Measurements from ENCODE around the gene B3GNT7.

B3GNT7 gene

GRCh38 chr2:231356466-231356844 lies 39.1 kb upstream of the B3GNT7 start:
- H3K4me3 ChIP-seq (ENCODE audit: severe bottlenecking) = no peak overlapping the region
- no peaks in the 10 kb centered on the region for H3K4me1 ChIP-seq (ENCODE audit: insufficient read depth, poor library complexity, severe bottlenecking)
- no peaks in the 10 kb centered on the region for H3K9me3 ChIP-seq (ENCODE audit: severe bottlenecking)
- DNase-seq (ENCODE audit: low spot score) = peak; percentile 19
- H3K27me3 ChIP-seq (ENCODE audit: insufficient read depth, poor library complexity, severe bottlenecking) = no peaks in the 10 kb centered on the region
- no peak for TF ChIP-seq CTCF (IDR thresholded peaks at IDR 0.05; ENCODE audit: poor library complexity, severe bottlenecking)
- H3K27ac ChIP-seq (ENCODE audit: poor library complexity, severe bottlenecking) = no peak overlapping the region
- no peaks in the 10 kb centered on the region for H3K36me3 ChIP-seq (ENCODE audit: low read depth)
- no peak for ATAC-seq (ENCODE audit: low read depth)

- ATAC-seq (ENCODE audit: low read depth) (no peak), DNase-seq (ENCODE audit: low spot score) (peak; percentile 51)
- no peak for TF ChIP-seq CTCF (IDR thresholded peaks at IDR 0.05; ENCODE audit: poor library complexity, severe bottlenecking)
- H3K4me3 ChIP-seq (ENCODE audit: severe bottlenecking) = no peak overlapping the region
- no peaks in the 10 kb centered on the region for H3K9me3 ChIP-seq (ENCODE audit: severe bottlenecking)
- H3K27ac ChIP-seq (ENCODE audit: poor library complexity, severe bottlenecking) = no peak overlapping the region
- no peaks in the 10 kb centered on the region for H3K36me3 ChIP-seq (ENCODE audit: low read depth)
- no peaks in the 10 kb centered on the region for H3K27me3 ChIP-seq (ENCODE audit: insufficient read depth, poor library complexity, severe bottlenecking)
- H3K4me1 ChIP-seq (ENCODE audit: insufficient read depth, poor library complexity, severe bottlenecking) = no peaks in the 10 kb centered on the region
Measured at GRCh38 chr2:231357048-231357447, 38.5 kb upstream of the B3GNT7 start.

- Histone ChIP-seq H3K9me3 (ENCODE audit: severe bottlenecking) (no peaks in the 10 kb centered on the region), H3K4me3 (ENCODE audit: severe bottlenecking) (no peak overlapping the region), H3K36me3 (ENCODE audit: low read depth) (no peaks in the 10 kb centered on the region), H3K27me3 (ENCODE audit: insufficient read depth, poor library complexity, severe bottlenecking) (no peaks in the 10 kb centered on the region), H3K27ac (ENCODE audit: poor library complexity, severe bottlenecking) (no peak overlapping the region), H3K4me1 (ENCODE audit: insufficient read depth, poor library complexity, severe bottlenecking) (no peaks in the 10 kb centered on the region)
- no peak for ATAC-seq (ENCODE audit: low read depth)
- TF ChIP-seq CTCF (IDR thresholded peaks at IDR 0.05; ENCODE audit: poor library complexity, severe bottlenecking) = no peak
- DNase-seq (ENCODE audit: low spot score) = no peak
Measured at GRCh38 chr2:231357931-231358330, 37.6 kb upstream of the B3GNT7 start.

- Histone ChIP-seq H3K9me3 (ENCODE audit: severe bottlenecking) (no peaks in the 10 kb centered on the region), H3K27ac (ENCODE audit: poor library complexity, severe bottlenecking) (no peak overlapping the region), H3K4me3 (ENCODE audit: severe bottlenecking) (no peak overlapping the region), H3K4me1 (ENCODE audit: insufficient read depth, poor library complexity, severe bottlenecking) (no peaks in the 10 kb centered on the region), H3K36me3 (ENCODE audit: low read depth) (no peaks in the 10 kb centered on the region), H3K27me3 (ENCODE audit: insufficient read depth, poor library complexity, severe bottlenecking) (no peaks in the 10 kb centered on the region)
- TF ChIP-seq CTCF (IDR thresholded peaks at IDR 0.05; ENCODE audit: poor library complexity, severe bottlenecking) = no peak
- no peak for DNase-seq (ENCODE audit: low spot score)
- ATAC-seq (ENCODE audit: low read depth) = no peak
Measured at GRCh38 chr2:231359441-231359840, 36.1 kb upstream of the B3GNT7 start.

DNA sequence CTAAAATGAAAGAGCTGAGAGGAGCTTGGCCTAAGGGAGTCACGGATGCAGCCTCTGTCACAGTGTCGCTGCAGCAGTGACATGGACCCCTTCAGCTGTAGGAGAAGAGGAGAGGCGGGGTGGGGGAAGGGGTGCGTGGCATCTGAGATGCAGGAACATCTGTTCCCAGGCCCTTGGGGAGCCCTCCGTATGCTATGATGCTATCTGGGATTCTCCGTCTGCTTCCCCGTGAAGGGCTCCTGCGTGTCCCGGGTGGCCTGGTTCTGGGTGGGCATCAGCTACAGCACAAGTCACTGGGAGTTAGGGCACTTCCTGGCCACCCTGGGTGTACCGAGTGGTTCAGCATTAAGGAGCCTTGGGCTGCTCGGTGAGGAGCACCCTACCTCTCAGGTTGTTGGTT lies 35.6 kb upstream of the B3GNT7 start:
- TF ChIP-seq CTCF (IDR thresholded peaks at IDR 0.05; ENCODE audit: poor library complexity, severe bottlenecking) = no peak
- Histone ChIP-seq H3K4me1 (ENCODE audit: insufficient read depth, poor library complexity, severe bottlenecking) (peaks cover 2% of the 10 kb centered on the region), H3K36me3 (ENCODE audit: low read depth) (no peaks in the 10 kb centered on the region), H3K27me3 (ENCODE audit: insufficient read depth, poor library complexity, severe bottlenecking) (no peaks in the 10 kb centered on the region), H3K9me3 (ENCODE audit: severe bottlenecking) (no peaks in the 10 kb centered on the region), H3K27ac (ENCODE audit: poor library complexity, severe bottlenecking) (no peak overlapping the region), H3K4me3 (ENCODE audit: severe bottlenecking) (no peak overlapping the region)
- ATAC-seq (ENCODE audit: low read depth) (no peak), DNase-seq (ENCODE audit: low spot score) (no peak)
